ENCODE measurements around the gene ADCY3. TPM values are rescaled to one million over a fixed set of nuclear protein-coding genes. Genes with fewer than 3 reads are reported as not detected.

Gene ADCY3
- total RNA-seq, 3 donors from 2014 or later, result 29.3 to 89.1 (median 56.1) TPM

DNA sequence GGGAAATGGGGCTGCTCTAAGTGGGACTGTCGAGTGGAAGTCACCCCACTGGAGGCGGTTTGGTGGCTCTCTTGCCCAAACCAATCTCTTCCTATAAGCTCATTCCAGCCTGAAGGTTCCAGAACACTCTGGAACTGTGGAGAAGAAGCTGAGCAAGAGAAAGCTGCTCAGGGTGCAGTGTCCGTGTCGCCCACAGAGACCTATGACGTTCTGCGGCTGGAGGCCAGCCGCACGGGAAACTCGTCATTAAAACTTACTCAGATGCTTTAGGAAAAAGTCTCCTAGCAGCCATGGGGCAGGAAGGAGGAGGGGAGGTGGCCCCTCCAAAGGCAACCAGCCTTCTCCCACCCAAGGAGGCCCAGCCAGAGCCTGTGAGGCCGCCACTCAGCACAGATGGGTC is 41.7 kb downstream of the ADCY3 start:
- Histone ChIP-seq H3K27me3 (no peaks in the 10 kb centered on the region), H3K36me3 (no peaks in the 10 kb centered on the region), H3K4me3 (no peak overlapping the region), H3K9me3 (no peaks in the 10 kb centered on the region), H3K4me1 (no peaks in the 10 kb centered on the region), H3K27ac (peak overlapping the region in 1 of 2 donors; percentile 66)
- intact Hi-C loops (cut with DNase I; ENCODE audit: low total_unique reads), result no loop called here
- no peak for TF ChIP-seq POLR2AphosphoS5 (IDR thresholded peaks at IDR 0.05)
- TF ChIP-seq CTCF (IDR thresholded peaks at IDR 0.05), result no peak
- no peak for TF ChIP-seq POLR2A (IDR thresholded peaks at IDR 0.05)
- DNase-seq (ENCODE audit: low spot score in 2 of 2), result no peak

- Histone ChIP-seq H3K4me1 (no peaks in the 10 kb centered on the region), H3K4me3 (no peak overlapping the region), H3K27me3 (no peaks in the 10 kb centered on the region), H3K27ac (peak overlapping the region in 1 of 2 donors; percentile 44), H3K9me3 (no peaks in the 10 kb centered on the region), H3K36me3 (no peaks in the 10 kb centered on the region)
- TF ChIP-seq CTCF (IDR thresholded peaks at IDR 0.05) (no peak), POLR2A (IDR thresholded peaks at IDR 0.05) (no peak)
- DNase-seq (ENCODE audit: low spot score in 2 of 2), result no peak
- intact Hi-C loops (cut with DNase I; ENCODE audit: low total_unique reads), result no loop called here
Observed at GRCh38 chr2:24877646-24878045, 42.4 kb downstream of the ADCY3 start.

DNA sequence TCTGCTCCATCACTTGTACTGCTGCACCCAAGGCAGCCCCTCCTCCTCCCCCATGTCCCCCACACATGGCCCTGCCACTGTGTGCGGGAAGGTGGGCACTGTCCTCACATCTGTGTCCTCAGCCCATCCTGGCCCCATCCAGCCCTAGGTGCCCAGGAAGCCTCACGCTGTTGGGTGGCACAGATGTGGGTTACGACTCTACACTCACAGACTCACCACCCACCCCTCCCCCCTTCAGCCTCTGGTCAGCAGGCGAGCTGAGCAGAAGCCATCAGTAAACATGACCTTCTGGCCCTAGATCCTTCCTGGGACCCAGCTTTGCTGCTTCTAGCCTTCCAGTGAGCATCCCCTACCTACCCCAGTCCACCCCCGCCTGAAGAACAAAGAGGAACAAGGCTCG is 43.0 kb downstream of the ADCY3 start:
- Histone ChIP-seq H3K27ac (peak overlapping the region in 1 of 2 donors; percentile 44), H3K9me3 (no peaks in the 10 kb centered on the region), H3K27me3 (no peaks in the 10 kb centered on the region), H3K4me3 (no peak overlapping the region), H3K4me1 (no peaks in the 10 kb centered on the region), H3K36me3 (no peaks in the 10 kb centered on the region)
- intact Hi-C loops (cut with DNase I; ENCODE audit: low total_unique reads), result no loop called here
- TF ChIP-seq POLR2A (IDR thresholded peaks at IDR 0.05) (no peak), POLR2AphosphoS5 (IDR thresholded peaks at IDR 0.05) (no peak), CTCF (IDR thresholded peaks at IDR 0.05) (no peak)
- no peak for DNase-seq (ENCODE audit: low spot score in 2 of 2)

GRCh38 chr2:24875901-24876300 is 44.1 kb downstream of the ADCY3 start:
- H3K27ac ChIP-seq, result peak overlapping the region; percentile 50 to 94
- intact Hi-C loops (cut with DNase I; ENCODE audit: low total_unique reads), result no loop called here
- TF ChIP-seq POLR2AphosphoS5 (IDR thresholded peaks at IDR 0.05), result no peak
- no peak for TF ChIP-seq CTCF (IDR thresholded peaks at IDR 0.05)
- no peak for TF ChIP-seq POLR2A (IDR thresholded peaks at IDR 0.05)

DNA sequence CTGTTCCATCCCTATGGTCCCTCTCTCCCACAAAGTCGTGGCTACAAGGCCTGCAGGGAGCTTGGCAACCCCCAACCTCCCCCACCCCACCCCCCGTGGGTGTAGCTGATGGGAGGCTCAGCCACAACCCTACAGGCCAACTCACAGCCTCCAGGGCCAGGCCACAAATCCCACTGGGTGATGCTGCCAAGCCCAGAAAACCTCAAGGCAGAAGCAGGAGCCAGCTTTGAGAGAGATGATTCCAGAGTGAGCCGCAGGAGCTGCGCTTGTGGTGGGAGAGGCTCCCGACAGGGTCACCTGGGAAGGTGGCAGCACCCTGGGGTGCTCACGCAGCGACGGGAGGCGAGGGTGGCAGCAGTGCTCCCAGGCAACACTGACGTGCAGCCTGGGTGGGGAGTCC is 44.8 kb downstream of the ADCY3 start:
- Histone ChIP-seq H3K27ac (peak overlapping the region; percentile 50 to 94), H3K36me3 (no peaks in the 10 kb centered on the region), H3K27me3 (no peaks in the 10 kb centered on the region), H3K4me3 (peak overlapping the region in 1 of 3 donors; percentile 4), H3K4me1 (no peaks in the 10 kb centered on the region), H3K9me3 (no peaks in the 10 kb centered on the region)
- TF ChIP-seq POLR2A (IDR thresholded peaks at IDR 0.05), result no peak
- TF ChIP-seq CTCF (IDR thresholded peaks at IDR 0.05), result no peak
- TF ChIP-seq POLR2AphosphoS5 (IDR thresholded peaks at IDR 0.05), result no peak
- no peak for DNase-seq (ENCODE audit: low spot score in 2 of 2)
- intact Hi-C loops (cut with DNase I; ENCODE audit: low total_unique reads), result no loop called here

More at GRCh38 chr2:24875901-24876300, 44.1 kb downstream of the ADCY3 start:
- Histone ChIP-seq H3K9me3 (no peaks in the 10 kb centered on the region), H3K36me3 (no peaks in the 10 kb centered on the region), H3K4me3 (no peak overlapping the region), H3K4me1 (no peaks in the 10 kb centered on the region), H3K27me3 (no peaks in the 10 kb centered on the region)
- no peak for DNase-seq (ENCODE audit: low spot score in 2 of 2)

Measured in breast epithelium (tissue), 4 donors.